Esophagus (tissue), 2 donors: ENCODE data around the gene NUDT8. TPM values are rescaled to one million over a fixed set of nuclear protein-coding genes. Genes with fewer than 3 reads are reported as not detected.
A peak's percentile ranks its signal among the peaks of the same experiment; 100 is the strongest.
"Not testable (repeated sequence)": the region's sequence is repeated elsewhere in the genome, so short reads cannot be mapped to it uniquely, and the experiment has no call there.

Source experiments
- H3K27ac ChIP-seq, 2 donors: one replicate each; pipeline ENCODE4 v1.5.1; 2013; ENCODE audit warnings: low read depth in 2 of 2, mild to moderate bottlenecking in 2 of 2, inconsistent platforms in 1 of 2, low read length in 1 of 2, moderate library complexity in 1 of 2
- H3K27me3 ChIP-seq, 2 donors: one replicate each; pipeline ENCODE4 v1.6.1; 2013; ENCODE audit warnings: low read length in 2 of 2, control low read depth in 1 of 2, mild to moderate bottlenecking in 1 of 2; ENCODE audit not compliant: insufficient read depth in 2 of 2, control insufficient read depth in 1 of 2
- H3K36me3 ChIP-seq, 2 donors: one replicate each; pipeline ENCODE4 v1.6.1; 2013; ENCODE audit warnings: low read length in 1 of 2; ENCODE audit not compliant: control insufficient read depth in 2 of 2, insufficient read depth in 2 of 2
- H3K4me1 ChIP-seq, 2 donors: one replicate each; pipeline ENCODE4 v1.6.1; 2013; ENCODE audit warnings: low read length in 1 of 2; ENCODE audit not compliant: control insufficient read depth in 2 of 2, insufficient read depth in 2 of 2
- H3K4me3 ChIP-seq, 2 donors: one replicate each; pipeline ENCODE4 v1.5.1; 2013; ENCODE audit warnings: low read length in 2 of 2, mild to moderate bottlenecking in 2 of 2, low read depth in 1 of 2, moderate library complexity in 1 of 2
- H3K9me3 ChIP-seq, 2 donors: one replicate each; pipeline ENCODE4 v1.6.1; 2013; ENCODE audit warnings: mild to moderate bottlenecking in 2 of 2, low read depth in 1 of 2, low read length in 1 of 2, moderate library complexity in 1 of 2; ENCODE audit not compliant: control insufficient read depth in 2 of 2, insufficient read depth in 1 of 2
- WGBS, 2 donors: extraction: QIAGEN DNeasy Blood & Tissue Kit; methylation state at CpG; one replicate each; pipeline ENCODE4 v1.1.7; 2013; 5-methylcytosine and 5-hydroxymethylcytosine counted together
- polyA plus RNA-seq, 2 donors: library from polyadenylated mRNA; stranded (reverse); fragments of 200-250 nt; gene quantifications; one replicate each; pipeline ENCODE4 v1.2.3, GENCODE V29; 2013
- donor health status: healthy with polysubstance abuse.
- donor health status: Bipolar disorder and iron deficiency.

NUDT8 gene
- polyA plus RNA-seq, 2 donors: 43.1 to 59.3 TPM

GRCh38 chr11:67597458-67597857 lies 32.3 kb downstream of the NUDT8 start:
- not testable (repeated sequence) for H3K9me3 ChIP-seq, H3K27ac ChIP-seq, H3K4me3 ChIP-seq, H3K4me1 ChIP-seq, H3K27me3 ChIP-seq, H3K36me3 ChIP-seq
- whole genome bisulfite sequencing, 2 donors: no CpG with 5 or more reads among the region's 3 CpGs

GRCh38 chr11:67596753-67597300 lies 32.9 kb downstream of the NUDT8 start:
- Histone ChIP-seq H3K36me3 (no peaks in the 10 kb centered on the region), H3K9me3 (no peaks in the 10 kb centered on the region), H3K27me3 (no peaks in the 10 kb centered on the region), H3K4me1 (peaks cover 0 to 10% of the 10 kb centered on the region in 2 donors), H3K27ac (no peak overlapping the region), H3K4me3 (no peak overlapping the region)
- WGBS, 2 donors: 90 to 91% methylated on average over 1 of the region's 1 CpG

GRCh38 chr11:67594480-67594879 lies 35.3 kb downstream of the NUDT8 start:
- Histone ChIP-seq H3K27ac (no peak overlapping the region), H3K36me3 (no peaks in the 10 kb centered on the region), H3K27me3 (no peaks in the 10 kb centered on the region), H3K4me1 (peaks cover 0 to 10% of the 10 kb centered on the region in 2 donors), H3K9me3 (no peaks in the 10 kb centered on the region), H3K4me3 (no peak overlapping the region)
- 61 to 64% methylated on average over 3 of the region's 3 CpGs for WGBS, 2 donors

- 36 to 49% methylated on average over 3 of the region's 3 CpGs for WGBS, 2 donors
Observed at GRCh38 chr11:67593565-67593905, 36.2 kb downstream of the NUDT8 start.

GRCh38 chr11:67592880-67593564 lies 36.7 kb downstream of the NUDT8 start:
- H3K27me3 ChIP-seq: no peaks in the 10 kb centered on the region
- peaks cover 0 to 5% of the 10 kb centered on the region in 2 donors for H3K36me3 ChIP-seq
- no peak overlapping the region for H3K4me3 ChIP-seq
- 48 to 57% methylated on average over 12 of the region's 12 CpGs for WGBS, 2 donors
- peak overlapping the region in 1 of 2 donors; percentile 45 for H3K27ac ChIP-seq
- H3K9me3 ChIP-seq: no peaks in the 10 kb centered on the region
- peaks cover 0 to 10% of the 10 kb centered on the region in 2 donors for H3K4me1 ChIP-seq

More at GRCh38 chr11:67593565-67593905, 36.2 kb downstream of the NUDT8 start:
- H3K4me1 ChIP-seq: peaks cover 0 to 10% of the 10 kb centered on the region in 2 donors
- H3K27me3 ChIP-seq: no peaks in the 10 kb centered on the region
- H3K9me3 ChIP-seq: no peaks in the 10 kb centered on the region
- H3K27ac ChIP-seq: peak overlapping the region in 1 of 2 donors; percentile 45
- peaks cover 0 to 3% of the 10 kb centered on the region in 2 donors for H3K36me3 ChIP-seq
- no peak overlapping the region for H3K4me3 ChIP-seq

GRCh38 chr11:67588899-67589415 lies 40.8 kb downstream of the NUDT8 start:
- WGBS, 2 donors: 75 to 77% methylated on average over 11 of the region's 11 CpGs
- peaks cover 3 to 22% of the 10 kb centered on the region in 2 donors for H3K36me3 ChIP-seq
- peak overlapping the region in 1 of 2 donors; percentile 15 for H3K27ac ChIP-seq
- H3K27me3 ChIP-seq, H3K4me3 ChIP-seq, H3K9me3 ChIP-seq: not testable (repeated sequence)
- peaks cover 0 to 24% of the 10 kb centered on the region in 2 donors for H3K4me1 ChIP-seq

GRCh38 chr11:67588136-67588503 lies 41.6 kb downstream of the NUDT8 start:
- Histone ChIP-seq H3K9me3 (no peaks in the 10 kb centered on the region), H3K4me3 (no peak overlapping the region), H3K4me1 (peaks cover 0 to 18% of the 10 kb centered on the region in 2 donors), H3K27ac (no peak overlapping the region), H3K27me3 (no peaks in the 10 kb centered on the region), H3K36me3 (peaks cover 3 to 22% of the 10 kb centered on the region in 2 donors)
- WGBS, 2 donors: 82 to 96% methylated on average over 1 of the region's 1 CpG

- Histone ChIP-seq H3K4me3 (no peak overlapping the region), H3K36me3 (peaks cover 3 to 22% of the 10 kb centered on the region in 2 donors), H3K27ac (peak overlapping the region; percentile 99 to 100), H3K4me1 (peaks cover 0 to 15% of the 10 kb centered on the region in 2 donors), H3K27me3 (no peaks in the 10 kb centered on the region), H3K9me3 (no peaks in the 10 kb centered on the region)
- 81 to 82% methylated on average over 5 of the region's 5 CpGs for WGBS, 2 donors
Observed at GRCh38 chr11:67586568-67587250, 43.0 kb downstream of the NUDT8 start.

GRCh38 chr11:67585911-67586310 lies 43.8 kb downstream of the NUDT8 start:
- Histone ChIP-seq H3K9me3 (no peaks in the 10 kb centered on the region), H3K4me1 (peaks cover 0 to 15% of the 10 kb centered on the region in 2 donors), H3K27me3 (no peaks in the 10 kb centered on the region), H3K36me3 (peaks cover 3 to 22% of the 10 kb centered on the region in 2 donors), H3K27ac (peak overlapping the region; percentile 99 to 100), H3K4me3 (peak overlapping the region in 1 of 2 donors; percentile 73)
- WGBS, 2 donors: 88 to 96% methylated on average over 4 of the region's 4 CpGs
